Prostate gland (tissue), 2 donors: Measurements from ENCODE around the gene CTNNA3.

Source experiments
- POLR2A ChIP-seq: fragments of 450-650 bp; IDR thresholded peaks from one replicate; pipeline ENCODE4 v1.6.1; 2016; ENCODE audit warnings: antibody characterized with exemption, mild to moderate bottlenecking
- POLR2AphosphoS5 ChIP-seq: sonication (generic); formaldehyde crosslinking; IDR thresholded peaks from one replicate; pipeline ENCODE4 v1.6.1; 2017; ENCODE audit warnings: antibody characterized with exemption
- TF ChIP-seq, protein P1 (sequence below), 4 experiments: fragments of 200-600 bp in 2 of 4; fragments of 450-650 bp in 2 of 4; sonication (generic) in 2 of 4; IDR thresholded peaks; 1 replicate in 3 of 4; 2 replicates in 1 of 4; pipeline ENCODE4 v1.5.1; 2016 to 2019; ENCODE audit warnings: antibody characterized with exemption in 4 of 4, mild to moderate bottlenecking in 2 of 4, moderate library complexity in 2 of 4

DNA sequence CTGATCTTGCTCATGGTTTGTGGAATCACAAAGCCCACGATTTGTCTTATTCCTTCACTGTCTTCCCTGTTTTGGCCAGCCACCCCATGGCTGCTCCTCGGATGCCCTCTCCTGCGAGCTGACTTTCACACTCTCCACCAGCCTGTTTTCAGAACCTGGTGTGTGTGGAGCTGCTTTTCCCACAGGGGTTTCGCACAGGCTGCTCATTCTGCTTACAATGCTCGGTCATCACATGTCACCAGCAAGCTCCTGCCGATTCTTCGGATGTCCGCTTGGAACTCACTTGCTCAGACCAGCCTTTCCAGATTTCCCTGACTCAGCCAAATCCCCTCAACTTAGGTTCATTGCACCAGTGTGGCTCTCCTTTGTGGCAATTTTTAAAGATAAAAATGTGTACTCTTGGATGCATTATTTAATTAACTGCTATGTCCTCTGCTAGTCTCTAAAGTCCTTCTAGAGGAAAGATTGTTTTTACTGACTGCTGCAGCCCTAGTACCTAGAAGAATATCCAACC is 1788.7 kb downstream of the CTNNA3 start:
- TF ChIP-seq, protein P1, sequence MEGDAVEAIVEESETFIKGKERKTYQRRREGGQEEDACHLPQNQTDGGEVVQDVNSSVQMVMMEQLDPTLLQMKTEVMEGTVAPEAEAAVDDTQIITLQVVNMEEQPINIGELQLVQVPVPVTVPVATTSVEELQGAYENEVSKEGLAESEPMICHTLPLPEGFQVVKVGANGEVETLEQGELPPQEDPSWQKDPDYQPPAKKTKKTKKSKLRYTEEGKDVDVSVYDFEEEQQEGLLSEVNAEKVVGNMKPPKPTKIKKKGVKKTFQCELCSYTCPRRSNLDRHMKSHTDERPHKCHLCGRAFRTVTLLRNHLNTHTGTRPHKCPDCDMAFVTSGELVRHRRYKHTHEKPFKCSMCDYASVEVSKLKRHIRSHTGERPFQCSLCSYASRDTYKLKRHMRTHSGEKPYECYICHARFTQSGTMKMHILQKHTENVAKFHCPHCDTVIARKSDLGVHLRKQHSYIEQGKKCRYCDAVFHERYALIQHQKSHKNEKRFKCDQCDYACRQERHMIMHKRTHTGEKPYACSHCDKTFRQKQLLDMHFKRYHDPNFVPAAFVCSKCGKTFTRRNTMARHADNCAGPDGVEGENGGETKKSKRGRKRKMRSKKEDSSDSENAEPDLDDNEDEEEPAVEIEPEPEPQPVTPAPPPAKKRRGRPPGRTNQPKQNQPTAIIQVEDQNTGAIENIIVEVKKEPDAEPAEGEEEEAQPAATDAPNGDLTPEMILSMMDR (IDR thresholded peaks at IDR 0.05): no peak
- TF ChIP-seq POLR2A (no peak), POLR2AphosphoS5 (no peak)
